ENCODE data around the gene PROK1.

The PROK1 gene

DNA sequence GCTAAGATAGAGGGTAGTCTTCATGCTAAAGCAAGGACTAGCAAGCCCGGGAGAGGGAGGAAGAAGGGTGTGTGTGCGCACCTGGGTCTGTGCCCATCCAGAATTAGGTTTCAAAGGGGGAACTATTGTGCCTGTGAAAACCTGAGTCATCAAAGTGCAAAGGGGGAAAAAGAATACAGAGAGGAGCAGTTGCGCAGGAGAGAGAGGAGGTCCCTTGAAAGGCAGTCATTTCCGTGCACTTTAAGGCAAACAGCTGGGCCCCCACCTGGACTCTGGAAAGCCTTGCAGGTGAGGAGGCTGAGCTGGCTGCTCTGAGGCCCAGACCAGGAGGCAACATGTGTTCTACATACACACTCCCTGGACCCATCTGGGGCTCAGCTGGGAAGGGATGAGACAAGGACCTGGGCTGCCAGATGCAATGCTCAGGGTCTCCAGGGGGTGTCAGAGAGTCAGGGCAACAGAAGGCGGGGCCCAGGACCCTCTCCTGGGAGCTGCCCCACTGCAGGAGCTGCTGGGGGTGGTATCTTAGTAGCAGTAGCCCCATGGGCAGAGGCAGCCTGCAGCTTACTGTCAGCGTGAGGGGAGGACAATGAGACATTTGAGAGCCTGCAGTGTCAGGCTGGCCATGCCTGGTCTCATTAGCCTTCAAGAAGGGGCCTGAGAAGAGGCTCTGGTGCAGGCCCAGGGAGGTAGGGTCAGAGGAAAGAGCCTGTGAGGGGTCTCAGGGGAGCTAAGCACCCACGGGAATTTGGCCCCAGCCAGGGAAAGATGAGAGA is 14.3 kb downstream of the PROK1 start:
- FAIRE-seq (no peak), DNase-seq (ENCODE audit: insufficient read length, low spot score) (no peak)
- no peak for TF ChIP-seq POLR2A (IDR thresholded peaks at IDR 0.05; ENCODE audit: low read depth, low read length)

DNA sequence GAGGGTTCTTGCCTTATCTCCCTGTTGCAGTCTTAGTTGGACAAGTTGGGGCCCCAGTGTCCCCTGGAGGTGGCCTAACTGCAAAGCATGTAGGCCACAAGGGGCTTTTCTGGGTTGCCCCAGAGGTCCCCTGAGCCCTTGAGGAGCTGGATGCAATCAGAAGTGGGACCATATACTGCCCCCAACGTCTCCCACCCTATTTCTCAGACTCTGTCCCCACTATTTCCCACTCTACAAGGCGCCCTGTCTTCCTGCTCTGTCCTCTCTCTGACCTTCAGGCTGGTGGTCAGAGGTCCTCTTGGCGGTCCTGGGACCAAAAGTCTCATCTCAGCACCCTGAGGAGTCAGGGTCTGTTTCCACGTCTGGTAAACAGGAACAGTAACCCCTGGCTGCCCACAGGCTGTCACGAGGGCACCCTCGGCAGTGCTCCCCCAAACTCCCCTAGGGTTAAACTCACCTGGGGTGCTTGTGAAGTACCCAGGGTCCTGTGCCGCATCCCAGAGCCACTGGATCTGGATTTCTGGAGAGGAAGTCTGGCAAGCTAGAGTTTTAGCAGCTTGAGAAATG is 14.9 kb downstream of the PROK1 start:
- DNase-seq (ENCODE audit: insufficient read length, low spot score) (no peak), FAIRE-seq (no peak)
- TF ChIP-seq POLR2A (IDR thresholded peaks at IDR 0.05; ENCODE audit: low read depth, low read length): no peak

DNA sequence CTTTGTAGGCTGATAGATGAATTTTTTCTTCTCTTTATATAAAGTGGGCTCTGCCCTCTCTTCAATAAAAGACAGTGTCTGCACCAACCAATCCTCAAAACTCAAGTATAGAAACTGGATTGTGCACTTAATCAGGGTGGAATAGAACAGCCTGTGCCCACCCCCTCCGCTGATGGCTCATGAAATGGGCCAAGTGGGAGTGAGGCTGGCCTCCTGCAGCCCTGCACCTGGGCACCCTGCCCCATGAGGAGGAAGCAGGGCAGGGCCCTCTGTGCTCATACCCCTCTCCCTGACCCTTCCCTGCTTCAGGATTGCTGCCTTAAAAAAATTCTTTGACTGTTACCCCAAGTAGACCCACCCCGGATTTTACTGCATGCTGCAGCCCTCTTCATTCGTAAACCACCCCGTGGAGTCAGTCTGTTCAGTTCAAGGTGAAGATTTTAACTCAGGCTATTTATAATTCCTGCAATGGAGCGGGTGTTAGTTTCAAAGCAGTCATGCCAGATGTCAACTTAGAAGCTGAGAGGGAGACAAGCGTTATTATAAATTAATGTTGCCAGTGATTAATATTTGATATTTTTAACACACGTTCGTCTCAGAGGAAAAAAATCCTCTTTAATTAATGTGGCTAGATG is 15.8 kb downstream of the PROK1 start:
- FAIRE-seq: no peak
- no peak for TF ChIP-seq POLR2A (IDR thresholded peaks at IDR 0.05; ENCODE audit: low read depth, low read length)
- DNase-seq (ENCODE audit: insufficient read length, low spot score): no peak

DNA sequence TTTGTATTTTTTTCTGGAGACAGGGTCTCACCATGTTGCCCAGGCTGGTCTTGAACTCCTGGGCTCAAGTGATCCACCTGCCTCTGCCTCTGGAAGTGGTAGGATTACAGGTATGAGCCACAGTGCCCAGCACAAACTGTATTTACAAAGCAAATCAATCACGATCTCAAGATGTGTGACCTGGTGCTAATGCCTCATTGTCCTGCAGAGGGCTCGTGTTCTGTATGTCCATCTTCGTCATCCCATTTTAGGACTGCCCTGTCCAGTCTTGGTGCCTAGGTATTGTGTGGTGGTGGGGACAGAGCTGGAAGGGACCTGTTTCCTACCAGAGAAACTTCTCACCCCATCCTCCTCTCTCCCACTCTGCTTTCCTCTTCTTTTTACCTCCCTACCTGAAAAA is 20.2 kb downstream of the PROK1 start:
- DNase-seq (ENCODE audit: insufficient read length, low spot score) (no peak), FAIRE-seq (no peak)

DNA sequence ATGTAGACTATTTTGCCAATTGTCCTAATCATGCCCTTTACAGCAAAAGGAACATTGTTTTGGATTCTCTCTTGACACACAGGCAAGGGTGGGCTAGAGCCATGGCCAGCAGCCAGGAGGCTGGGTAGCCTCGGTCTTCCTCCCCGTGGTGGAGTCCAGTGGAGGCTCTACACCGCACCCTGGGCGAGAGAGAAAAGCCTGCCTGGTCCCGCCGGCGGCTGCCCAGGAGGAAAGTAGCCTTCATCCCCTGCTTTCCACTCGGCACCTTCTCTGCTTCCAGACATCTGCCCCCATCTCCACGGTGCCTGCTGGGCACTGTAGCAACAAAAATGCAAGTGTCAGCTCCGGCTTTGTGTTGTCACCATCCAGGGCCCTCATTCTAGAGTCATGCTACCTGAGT is 21.6 kb downstream of the PROK1 start:
- FAIRE-seq: no peak
- TF ChIP-seq POLR2A (IDR thresholded peaks at IDR 0.05; ENCODE audit: low read depth, low read length): no peak
- DNase-seq (ENCODE audit: insufficient read length, low spot score): no peak

More for the DNA sequence above, 20.2 kb downstream of the PROK1 start:
- TF ChIP-seq POLR2A (IDR thresholded peaks at IDR 0.05; ENCODE audit: low read depth, low read length): no peak

DNA sequence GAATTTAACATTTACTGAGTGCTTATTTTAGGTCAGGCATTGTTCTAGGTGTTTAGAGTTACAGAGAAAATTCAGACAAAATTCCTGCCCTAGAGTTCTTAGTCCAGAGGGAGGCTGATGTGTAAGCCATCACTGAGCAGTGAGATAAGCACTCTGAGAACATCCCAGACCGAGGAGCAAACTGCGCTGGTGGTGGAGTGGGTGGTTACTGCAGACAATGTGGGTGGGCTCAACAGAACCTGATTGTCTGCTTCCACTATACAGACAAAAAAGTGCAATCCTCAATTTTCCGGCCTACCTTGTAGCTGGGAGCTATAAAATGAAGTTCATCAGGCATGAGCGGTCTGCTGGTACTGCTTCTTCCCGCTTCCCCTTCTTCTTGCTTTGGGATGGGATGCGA is 23.5 kb downstream of the PROK1 start:
- no peak for FAIRE-seq
- TF ChIP-seq POLR2A (IDR thresholded peaks at IDR 0.05; ENCODE audit: low read depth, low read length): no peak

DNA sequence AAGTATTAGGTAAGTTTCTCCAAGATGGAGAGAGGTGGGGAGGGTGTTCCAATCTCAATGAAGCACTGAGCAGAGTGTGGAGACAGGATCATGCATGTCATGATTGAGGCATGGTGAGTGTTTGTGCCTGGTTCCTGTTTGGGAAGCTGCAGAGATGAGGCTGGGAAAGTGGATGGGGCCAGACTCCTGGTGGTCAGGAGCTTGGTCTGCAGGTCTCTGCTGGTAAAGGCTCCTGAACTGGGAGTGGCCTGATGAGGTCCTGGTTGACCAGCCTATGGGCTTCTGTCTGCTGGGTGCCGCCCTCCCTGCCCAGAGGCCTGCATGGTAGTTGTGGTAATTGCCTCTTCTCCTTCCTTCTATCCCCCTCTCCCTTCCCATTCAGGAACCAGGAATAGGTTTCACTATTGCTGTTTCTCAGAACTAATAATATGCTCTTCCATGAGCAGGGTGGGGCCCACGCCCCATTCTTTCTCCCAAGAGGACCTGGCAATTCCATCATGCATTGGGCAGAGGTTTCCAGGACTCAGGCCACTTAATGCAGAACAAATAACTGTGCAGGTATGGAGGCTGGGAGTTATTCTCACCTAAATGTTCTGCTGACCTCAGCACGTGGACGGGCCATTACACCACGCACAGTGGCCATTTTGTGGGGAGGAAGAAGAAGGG is 24.5 kb downstream of the PROK1 start:
- no peak for FAIRE-seq
- no peak for DNase-seq (ENCODE audit: insufficient read length, low spot score)
- no peak for TF ChIP-seq POLR2A (IDR thresholded peaks at IDR 0.05; ENCODE audit: low read depth, low read length)

More for the DNA sequence above, 23.5 kb downstream of the PROK1 start:
- no peak for DNase-seq (ENCODE audit: insufficient read length, low spot score)

DNA sequence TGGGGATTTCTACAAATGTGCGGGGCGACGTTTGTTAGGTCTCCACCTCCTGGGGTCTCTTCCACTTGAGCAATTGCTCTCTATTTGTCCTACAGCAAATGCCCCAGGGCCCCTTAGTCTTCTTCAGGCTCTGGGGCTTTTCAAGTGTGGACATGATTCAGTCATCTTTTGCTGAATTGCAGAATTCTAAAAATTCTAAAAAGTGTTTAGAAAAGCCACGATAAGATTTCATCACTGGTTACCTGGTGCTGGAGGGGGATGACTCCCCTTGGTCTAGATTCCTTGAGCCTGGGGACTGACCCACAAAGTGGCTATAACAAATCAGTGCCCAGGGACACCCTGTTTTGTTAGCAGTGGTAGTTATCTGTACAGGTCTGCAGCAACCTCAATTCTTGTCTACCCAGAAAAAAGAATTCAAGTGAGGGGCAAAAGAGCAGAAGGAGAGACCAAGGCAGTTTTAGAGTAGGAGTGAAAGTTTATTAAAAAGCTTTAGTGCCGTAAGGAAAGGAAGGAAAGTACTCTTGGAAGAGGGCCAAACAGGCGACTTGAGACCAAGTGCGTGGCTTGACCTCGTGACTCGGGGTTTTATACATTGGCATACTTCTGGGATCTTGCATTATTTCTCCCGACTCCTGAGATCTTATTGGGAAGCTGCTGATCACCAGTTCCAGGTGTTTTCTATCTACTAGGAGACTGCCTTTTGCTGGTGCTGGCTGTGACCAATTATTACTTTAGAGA is 25.2 kb downstream of the PROK1 start:
- FAIRE-seq (no peak), DNase-seq (ENCODE audit: insufficient read length, low spot score) (no peak)
- no peak for TF ChIP-seq POLR2A (IDR thresholded peaks at IDR 0.05; ENCODE audit: low read depth, low read length)

DNA sequence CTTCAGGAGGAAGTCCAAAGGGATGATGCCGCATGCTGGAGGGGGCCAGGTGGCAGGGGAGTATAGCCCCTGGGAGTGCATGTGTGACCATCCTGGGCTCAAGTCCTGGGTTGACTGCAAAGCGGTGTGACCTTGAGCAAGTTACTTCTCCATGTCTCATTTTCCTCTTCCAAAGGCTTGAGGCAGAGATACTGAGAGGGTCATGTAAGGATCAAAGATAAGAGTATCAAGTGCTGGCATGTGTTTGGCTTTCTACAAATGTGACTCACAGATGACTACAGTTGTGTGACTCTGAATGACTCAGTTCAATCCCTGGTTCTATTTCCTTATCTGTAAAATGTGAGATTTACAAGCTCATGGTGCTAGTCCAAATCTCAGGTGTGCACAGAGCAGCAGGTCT is 26.1 kb downstream of the PROK1 start:
- DNase-seq (ENCODE audit: insufficient read length, low spot score) (peak; percentile 63), FAIRE-seq (no peak)
- TF ChIP-seq POLR2A (IDR thresholded peaks at IDR 0.05; ENCODE audit: low read depth, low read length): no peak

DNA sequence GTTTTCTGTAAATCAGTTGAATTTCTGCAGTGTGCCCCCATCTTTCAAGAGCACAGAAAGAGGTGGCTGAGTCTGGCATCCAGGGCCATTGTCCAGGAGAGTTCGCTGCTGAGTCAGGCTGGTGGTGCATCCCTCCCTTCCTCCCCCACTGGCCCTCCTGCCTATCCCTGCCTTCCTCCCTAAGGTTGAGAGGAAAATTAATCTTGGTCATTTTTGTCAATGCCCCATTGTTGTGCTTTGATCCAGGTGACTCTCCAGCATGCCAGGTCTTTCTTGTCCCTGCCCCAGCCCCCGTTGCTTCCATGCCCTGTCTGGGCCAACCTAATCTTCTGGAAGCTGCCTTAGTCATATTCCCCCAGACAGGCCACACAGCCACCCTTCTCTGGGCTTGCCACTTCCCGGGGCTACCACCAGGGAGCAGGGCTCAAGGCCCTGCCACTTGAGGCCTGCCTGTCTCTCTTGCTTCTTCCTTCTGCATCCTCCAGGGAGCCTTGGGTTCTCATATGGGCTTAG is 26.6 kb downstream of the PROK1 start:
- no peak for TF ChIP-seq POLR2A (IDR thresholded peaks at IDR 0.05; ENCODE audit: low read depth, low read length)
- FAIRE-seq (no peak), DNase-seq (ENCODE audit: insufficient read length, low spot score) (peak; percentile 69)

DNA sequence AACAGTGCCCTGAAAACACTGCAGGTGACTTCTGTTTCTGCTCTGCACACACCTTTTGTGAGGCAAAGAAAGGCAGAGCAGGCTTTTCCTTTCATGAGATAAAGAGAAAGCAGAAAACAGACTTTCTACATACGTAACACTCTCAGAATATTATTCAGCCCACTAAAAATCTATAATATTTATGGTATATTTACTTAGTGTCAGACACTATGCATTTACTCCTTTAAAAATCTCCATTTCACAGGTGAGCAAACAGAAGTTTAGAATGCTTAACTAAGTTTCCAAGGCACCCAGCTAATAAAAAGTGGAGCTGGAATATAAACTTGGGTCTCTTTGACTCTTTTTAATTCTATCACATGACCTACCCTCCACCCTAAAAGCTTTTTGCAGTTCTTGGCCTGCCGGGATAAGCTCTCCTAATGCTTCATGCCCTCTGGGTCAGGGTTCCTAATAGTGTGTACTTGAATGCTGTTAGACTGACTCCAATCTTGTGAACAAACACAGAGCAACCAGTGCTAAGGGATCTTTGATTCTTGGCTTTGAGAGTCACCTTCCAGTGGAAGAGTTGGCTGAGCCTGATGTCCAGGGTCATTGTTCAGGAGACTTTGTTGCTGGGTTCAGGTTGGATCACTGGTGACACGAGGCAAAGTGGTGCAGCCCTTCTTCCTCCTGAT is 27.2 kb downstream of the PROK1 start:
- TF ChIP-seq POLR2A (IDR thresholded peaks at IDR 0.05; ENCODE audit: low read depth, low read length): no peak
- FAIRE-seq: no peak
- DNase-seq (ENCODE audit: insufficient read length, low spot score): no peak

DNA sequence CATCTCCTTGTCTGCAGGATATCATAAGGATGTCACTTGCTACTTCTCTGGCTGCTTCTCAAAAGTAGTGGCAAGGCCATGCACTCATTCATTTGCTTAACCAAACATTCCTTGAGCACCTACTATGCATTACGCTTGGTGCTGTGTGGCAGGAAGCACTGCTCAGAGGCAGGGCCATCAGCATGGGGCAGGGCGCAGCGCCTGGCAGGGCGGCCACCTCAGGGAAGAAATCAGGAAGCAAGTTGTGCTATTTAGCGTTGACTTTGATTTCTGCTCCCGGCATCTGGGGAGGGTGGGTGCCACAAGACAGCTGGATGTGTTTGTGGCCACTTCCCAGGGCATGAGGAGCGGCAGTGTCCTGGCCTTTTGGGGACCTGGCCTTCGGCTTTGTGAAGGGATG is 27.9 kb downstream of the PROK1 start:
- FAIRE-seq (no peak), DNase-seq (ENCODE audit: insufficient read length, low spot score) (no peak)
- TF ChIP-seq POLR2A (IDR thresholded peaks at IDR 0.05; ENCODE audit: low read depth, low read length): no peak
